ENCODE measurements around the gene GRM8. TPM values are rescaled to one million over a fixed set of nuclear protein-coding genes. Genes with fewer than 3 reads are reported as not detected.
"Not testable (repeated sequence)": the region's sequence is repeated elsewhere in the genome, so short reads cannot be mapped to it uniquely, and the experiment has no call there.

Gene GRM8
- total RNA-seq, 6 donors from 2014 or later = 0.49 to 6.5 (median 1.8) TPM; not detected in 3

GRCh38 chr7:126881315-126881714 lies 371.4 kb downstream of the GRM8 start:
- no peaks in the 10 kb centered on the region for H3K27me3 ChIP-seq
- TF ChIP-seq EP300 (IDR thresholded peaks at IDR 0.05) (no peak), CTCF (IDR thresholded peaks at IDR 0.05) (no peak), POLR2A (IDR thresholded peaks at IDR 0.05) (no peak), POLR2AphosphoS5 (IDR thresholded peaks at IDR 0.05) (no peak)
- 65 to 71% methylated on average over 4 of the region's 4 CpGs for WGBS, 2 donors
- ATAC-seq (ENCODE audit: low FRiP score in 2 of 2) (peak in 1 of 2 donors; percentile 19), DNase-seq (no peak)
- no peak overlapping the region for H3K27ac ChIP-seq
- H3K4me1 ChIP-seq = no peaks in the 10 kb centered on the region
- H3K9me3 ChIP-seq = no peaks in the 10 kb centered on the region
- H3K36me3 ChIP-seq = no peaks in the 10 kb centered on the region
- no peak overlapping the region for H3K4me3 ChIP-seq

- H3K4me3 ChIP-seq; H3K27me3 ChIP-seq; DNase-seq; H3K4me1 ChIP-seq; ATAC-seq (ENCODE audit: low FRiP score in 2 of 2); H3K27ac ChIP-seq; H3K9me3 ChIP-seq; H3K36me3 ChIP-seq: not testable (repeated sequence)
- WGBS, 2 donors = 70 to 74% methylated on average over 3 of the region's 3 CpGs
Observed at GRCh38 chr7:126876536-126876935, 376.2 kb downstream of the GRM8 start.

DNA sequence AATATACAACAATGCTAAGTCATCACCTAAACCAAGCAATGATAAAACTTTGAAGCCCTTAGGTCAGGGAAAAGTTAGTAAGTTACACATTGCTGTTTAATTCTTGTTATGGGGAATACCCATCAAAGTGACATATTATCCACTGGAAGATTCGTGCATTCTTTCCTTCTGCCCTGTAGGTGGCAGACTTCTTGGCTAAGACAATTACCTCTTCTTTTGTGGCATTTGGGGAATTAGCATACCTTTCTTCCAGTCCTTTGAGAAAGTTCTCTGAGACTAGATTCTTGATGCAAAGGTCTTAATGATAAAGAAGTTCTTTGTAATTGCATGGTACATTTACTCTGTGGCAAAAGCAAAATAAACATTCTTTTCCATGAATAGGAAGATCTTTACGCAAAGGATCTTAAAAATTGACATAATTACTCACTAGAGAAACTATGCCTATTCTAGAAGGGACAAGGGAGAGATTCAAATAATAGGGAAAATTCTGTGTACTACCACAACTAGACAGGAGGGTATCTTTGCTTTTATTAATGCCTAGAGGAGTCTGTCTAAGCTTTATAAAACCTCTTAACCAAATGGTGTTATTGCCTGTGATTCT lies 395.9 kb downstream of the GRM8 start:
- TF ChIP-seq EP300 (IDR thresholded peaks at IDR 0.05) (no peak), POLR2AphosphoS5 (IDR thresholded peaks at IDR 0.05) (no peak), POLR2A (IDR thresholded peaks at IDR 0.05) (no peak), CTCF (IDR thresholded peaks at IDR 0.05) (peak in 5 of 6 experiments; percentile 15 to 45 (median 20))
- Histone ChIP-seq H3K4me1 (no peaks in the 10 kb centered on the region), H3K4me3 (no peak overlapping the region), H3K27me3 (no peaks in the 10 kb centered on the region), H3K36me3 (no peaks in the 10 kb centered on the region), H3K9me3 (no peaks in the 10 kb centered on the region), H3K27ac (no peak overlapping the region)
- ATAC-seq (ENCODE audit: low FRiP score in 2 of 2) (no peak), DNase-seq (no peak)
- WGBS, 2 donors = 43 to 49% methylated on average over 2 of the region's 2 CpGs

DNA sequence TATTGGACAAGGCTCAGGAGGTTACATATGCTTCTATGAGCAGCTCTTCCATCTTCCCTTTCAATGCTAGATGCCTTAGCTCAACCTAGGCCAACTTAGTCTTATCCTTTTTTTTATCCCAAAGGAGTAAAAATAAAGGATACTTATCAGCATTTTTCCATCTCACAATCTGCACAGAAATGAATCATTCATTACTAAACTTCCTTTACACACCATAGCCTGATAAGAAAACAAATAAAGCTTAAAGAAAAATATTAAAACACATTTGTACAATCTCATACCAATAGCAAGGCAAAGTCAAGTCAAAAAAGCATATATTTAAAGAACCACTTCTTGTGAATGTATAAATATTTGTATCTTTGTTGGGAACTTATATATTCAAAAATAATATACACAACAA lies 407.4 kb downstream of the GRM8 start:
- Histone ChIP-seq H3K36me3 (no peaks in the 10 kb centered on the region), H3K9me3 (no peaks in the 10 kb centered on the region), H3K4me3 (no peak overlapping the region), H3K27ac (no peak overlapping the region), H3K4me1 (no peaks in the 10 kb centered on the region), H3K27me3 (no peaks in the 10 kb centered on the region)
- DNase-seq (no peak), ATAC-seq (ENCODE audit: low FRiP score in 2 of 2) (no peak)
- no peak for TF ChIP-seq EP300 (IDR thresholded peaks at IDR 0.05)
- TF ChIP-seq POLR2A (IDR thresholded peaks at IDR 0.05) = no peak
- TF ChIP-seq CTCF (IDR thresholded peaks at IDR 0.05) = no peak
- TF ChIP-seq POLR2AphosphoS5 (IDR thresholded peaks at IDR 0.05) = no peak

- Histone ChIP-seq H3K27ac (no peak overlapping the region), H3K36me3 (no peaks in the 10 kb centered on the region), H3K9me3 (no peaks in the 10 kb centered on the region), H3K4me1 (no peaks in the 10 kb centered on the region), H3K4me3 (no peak overlapping the region), H3K27me3 (no peaks in the 10 kb centered on the region)
- ATAC-seq (ENCODE audit: low FRiP score in 2 of 2) = no peak
- no peak for DNase-seq
- no peak for TF ChIP-seq CTCF (IDR thresholded peaks at IDR 0.05)
Observed at GRCh38 chr7:126843883-126844282, 408.9 kb downstream of the GRM8 start.

Measured in upper lobe of left lung (tissue), 6 donors.